HG02870 (cell line): ENCODE measurements around the gene MINDY4.

ENCODE experiments used
- ATAC-seq: cut with Tn5 transposase; IDR thresholded peaks from one replicate; pipeline ENCODE4 v1.9.1; 2021; ENCODE audit warnings: mild to moderate bottlenecking, moderate library complexity; ENCODE audit not compliant: unreplicated experiment

MINDY4 gene

GRCh38 chr7:30741289-30741688 is 29.9 kb upstream of the MINDY4 start:
- ATAC-seq, result no peak

GRCh38 chr7:30743371-30744074 is 27.7 kb upstream of the MINDY4 start:
- ATAC-seq, result no peak

- no peak for ATAC-seq
Observed at GRCh38 chr7:30744075-30744417, 27.2 kb upstream of the MINDY4 start.

- no peak for ATAC-seq
Observed at GRCh38 chr7:30745261-30745941, 25.8 kb upstream of the MINDY4 start.

GRCh38 chr7:30750010-30750409 is 21.2 kb upstream of the MINDY4 start:
- no peak for ATAC-seq

GRCh38 chr7:30750683-30751650 is 20.2 kb upstream of the MINDY4 start:
- no peak for ATAC-seq

GRCh38 chr7:30751696-30752273 is 19.4 kb upstream of the MINDY4 start, which contains the start of gene INMT:
Gene INMT, plus strand, starts transcription at chr7:30752135. Its CDS starts 16 bp downstream, at chr7:30752151.
- no peak for ATAC-seq

GRCh38 chr7:30752484-30752883 is 18.7 kb upstream of the MINDY4 start:
- ATAC-seq, result no peak

GRCh38 chr7:30752979-30753378 is 18.2 kb upstream of the MINDY4 start:
- ATAC-seq, result no peak

- ATAC-seq, result no peak
Observed at GRCh38 chr7:30754315-30754877, 16.8 kb upstream of the MINDY4 start.

GRCh38 chr7:30755384-30756154 is 15.6 kb upstream of the MINDY4 start:
- ATAC-seq, result no peak

GRCh38 chr7:30757342-30757692 is 13.9 kb upstream of the MINDY4 start:
- ATAC-seq, result no peak

- no peak for ATAC-seq
Observed at GRCh38 chr7:30760514-30761213, 10.6 kb upstream of the MINDY4 start.

GRCh38 chr7:30761214-30762156 is 9.7 kb upstream of the MINDY4 start:
- ATAC-seq, result no peak

- ATAC-seq, result peak; percentile 93
Observed at GRCh38 chr7:30764030-30764975, 6.9 kb upstream of the MINDY4 start.

- ATAC-seq, result no peak
Observed at GRCh38 chr7:30765408-30765807, 5.8 kb upstream of the MINDY4 start.

- no peak for ATAC-seq
Observed at GRCh38 chr7:30770845-30771173, 408 bp upstream of the MINDY4 start.
